SK-N-SH treated with all-trans-retinoic acid at 6 μM for 48 hours (cell line): ENCODE results near the gene FBXO31.

ENCODE experiments used
- BACH2 ChIP-seq: fragments of 250-450 bp; sonication (Bioruptor Pico); IDR thresholded peaks from 2 replicates; pipeline ENCODE4 v1.9.0; 2021; ENCODE audit warnings: mild to moderate bottlenecking, borderline replicate concordance
- CSDC2 ChIP-seq: fragments of 250-450 bp; sonication (Bioruptor Pico); IDR thresholded peaks from 2 replicates; pipeline ENCODE4 v1.5.0; 2020; ENCODE audit warnings: mild to moderate bottlenecking, moderate library complexity
- ISL1 ChIP-seq: fragments of 250-450 bp; sonication (Bioruptor Pico); IDR thresholded peaks from 2 replicates; pipeline ENCODE4 v2.1.2; 2022; ENCODE audit warnings: mild to moderate bottlenecking, moderate library complexity
- POU6F1 ChIP-seq: fragments of 250-450 bp; sonication (Bioruptor Pico); IDR thresholded peaks from 2 replicates; pipeline ENCODE4 v1.8.0; 2021; ENCODE audit warnings: low read depth, mild to moderate bottlenecking, moderate library complexity, borderline replicate concordance
- TF ChIP-seq, protein P1 (sequence below): fragments of 250-450 bp; sonication (Bioruptor Pico); IDR thresholded peaks from 2 replicates; pipeline ENCODE4 v1.8.0; 2020; ENCODE audit warnings: mild to moderate bottlenecking, moderate library complexity, borderline replicate concordance

- TF ChIP-seq BACH2 (no peak), POU6F1 (CRISPR knock-in tag) (no peak), CSDC2 (CRISPR knock-in tag) (no peak), ISL1 (CRISPR knock-in tag) (no peak)
- TF ChIP-seq, protein P1, sequence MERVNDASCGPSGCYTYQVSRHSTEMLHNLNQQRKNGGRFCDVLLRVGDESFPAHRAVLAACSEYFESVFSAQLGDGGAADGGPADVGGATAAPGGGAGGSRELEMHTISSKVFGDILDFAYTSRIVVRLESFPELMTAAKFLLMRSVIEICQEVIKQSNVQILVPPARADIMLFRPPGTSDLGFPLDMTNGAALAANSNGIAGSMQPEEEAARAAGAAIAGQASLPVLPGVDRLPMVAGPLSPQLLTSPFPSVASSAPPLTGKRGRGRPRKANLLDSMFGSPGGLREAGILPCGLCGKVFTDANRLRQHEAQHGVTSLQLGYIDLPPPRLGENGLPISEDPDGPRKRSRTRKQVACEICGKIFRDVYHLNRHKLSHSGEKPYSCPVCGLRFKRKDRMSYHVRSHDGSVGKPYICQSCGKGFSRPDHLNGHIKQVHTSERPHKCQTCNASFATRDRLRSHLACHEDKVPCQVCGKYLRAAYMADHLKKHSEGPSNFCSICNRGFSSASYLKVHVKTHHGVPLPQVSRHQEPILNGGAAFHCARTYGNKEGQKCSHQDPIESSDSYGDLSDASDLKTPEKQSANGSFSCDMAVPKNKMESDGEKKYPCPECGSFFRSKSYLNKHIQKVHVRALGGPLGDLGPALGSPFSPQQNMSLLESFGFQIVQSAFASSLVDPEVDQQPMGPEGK (CRISPR knock-in tag) = no peak
These were observed 78.6 kb downstream of the FBXO31 start for GRCh38 chr16:87304951-87305350.
